ENCODE measurements around the gene FMN2.

The FMN2 gene

DNA sequence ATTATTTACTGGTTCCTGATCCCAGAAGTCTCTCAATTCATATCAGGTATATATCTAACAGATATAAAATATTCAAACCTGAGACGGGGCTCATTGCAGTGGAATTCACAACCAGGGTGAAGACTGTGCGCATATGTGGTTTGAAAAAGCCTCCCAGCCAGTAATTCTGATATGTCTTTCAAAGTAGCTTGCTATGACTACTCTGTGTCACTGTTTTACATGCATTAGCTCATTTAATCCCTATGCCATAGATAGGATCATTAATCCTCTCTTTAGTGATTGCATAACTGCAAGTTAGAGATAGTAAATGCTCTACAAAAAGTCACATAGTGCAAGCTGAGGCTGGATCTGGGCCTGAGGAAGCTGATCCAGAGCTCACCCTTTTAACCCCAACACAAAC is 251.4 kb downstream of the FMN2 start:
- in situ Hi-C loops (cut with MboI; ENCODE audit: low pct_unique_long_range_greater_than_20kb, low sequenced_read_pairs, unreplicated experiment): no loop called here
- DNase-seq (ENCODE audit: low spot score): no peak
- TF ChIP-seq, protein P1, sequence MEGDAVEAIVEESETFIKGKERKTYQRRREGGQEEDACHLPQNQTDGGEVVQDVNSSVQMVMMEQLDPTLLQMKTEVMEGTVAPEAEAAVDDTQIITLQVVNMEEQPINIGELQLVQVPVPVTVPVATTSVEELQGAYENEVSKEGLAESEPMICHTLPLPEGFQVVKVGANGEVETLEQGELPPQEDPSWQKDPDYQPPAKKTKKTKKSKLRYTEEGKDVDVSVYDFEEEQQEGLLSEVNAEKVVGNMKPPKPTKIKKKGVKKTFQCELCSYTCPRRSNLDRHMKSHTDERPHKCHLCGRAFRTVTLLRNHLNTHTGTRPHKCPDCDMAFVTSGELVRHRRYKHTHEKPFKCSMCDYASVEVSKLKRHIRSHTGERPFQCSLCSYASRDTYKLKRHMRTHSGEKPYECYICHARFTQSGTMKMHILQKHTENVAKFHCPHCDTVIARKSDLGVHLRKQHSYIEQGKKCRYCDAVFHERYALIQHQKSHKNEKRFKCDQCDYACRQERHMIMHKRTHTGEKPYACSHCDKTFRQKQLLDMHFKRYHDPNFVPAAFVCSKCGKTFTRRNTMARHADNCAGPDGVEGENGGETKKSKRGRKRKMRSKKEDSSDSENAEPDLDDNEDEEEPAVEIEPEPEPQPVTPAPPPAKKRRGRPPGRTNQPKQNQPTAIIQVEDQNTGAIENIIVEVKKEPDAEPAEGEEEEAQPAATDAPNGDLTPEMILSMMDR (IDR thresholded peaks at IDR 0.05; ENCODE audit: extremely low read depth, insufficient read depth, missing control alignments): no peak

DNA sequence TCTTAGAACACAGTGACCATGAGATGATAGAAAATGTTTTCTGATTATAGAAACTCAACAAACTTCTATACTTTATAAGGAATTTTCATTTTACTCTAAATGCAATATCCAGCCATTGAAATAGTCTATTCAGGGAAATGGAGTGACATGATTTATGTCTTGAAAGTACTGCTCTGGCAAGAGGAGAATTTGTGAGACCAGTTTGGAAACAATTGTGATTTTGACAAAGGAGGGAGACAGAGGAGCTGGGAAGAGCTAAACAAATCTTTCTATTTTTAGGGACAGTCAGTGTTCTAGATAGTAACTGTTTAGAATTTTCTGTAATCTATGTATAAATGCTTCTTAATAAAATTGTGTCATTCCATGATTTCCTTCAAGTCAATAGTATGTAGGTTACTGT is 252.3 kb downstream of the FMN2 start:
- DNase-seq (ENCODE audit: low spot score): no peak
- in situ Hi-C loops (cut with MboI; ENCODE audit: low pct_unique_long_range_greater_than_20kb, low sequenced_read_pairs, unreplicated experiment): no loop called here
- TF ChIP-seq, protein P1 (IDR thresholded peaks at IDR 0.05; ENCODE audit: extremely low read depth, insufficient read depth, missing control alignments): no peak

DNA sequence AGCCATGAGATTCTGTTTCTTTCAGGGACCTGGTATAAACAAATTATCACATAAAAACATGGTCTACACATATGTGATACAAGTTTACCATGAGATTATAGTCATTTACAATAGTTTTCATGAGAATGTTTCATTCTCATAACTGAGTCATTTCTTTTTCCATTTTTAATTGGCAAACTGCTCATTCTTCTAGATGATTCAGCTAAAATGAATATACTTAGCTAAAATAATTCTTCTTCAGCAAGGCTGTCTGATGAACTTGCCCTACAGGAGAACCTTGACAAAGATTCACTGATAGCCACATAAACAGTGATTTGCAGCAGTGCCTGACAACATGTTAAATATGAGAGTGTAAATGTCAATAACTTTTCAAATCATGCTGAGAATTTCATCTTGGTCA is 253.2 kb downstream of the FMN2 start:
- TF ChIP-seq, protein P1 (IDR thresholded peaks at IDR 0.05; ENCODE audit: extremely low read depth, insufficient read depth, missing control alignments): no peak
- in situ Hi-C loops (cut with MboI; ENCODE audit: low pct_unique_long_range_greater_than_20kb, low sequenced_read_pairs, unreplicated experiment): no loop called here
- DNase-seq (ENCODE audit: low spot score): no peak

DNA sequence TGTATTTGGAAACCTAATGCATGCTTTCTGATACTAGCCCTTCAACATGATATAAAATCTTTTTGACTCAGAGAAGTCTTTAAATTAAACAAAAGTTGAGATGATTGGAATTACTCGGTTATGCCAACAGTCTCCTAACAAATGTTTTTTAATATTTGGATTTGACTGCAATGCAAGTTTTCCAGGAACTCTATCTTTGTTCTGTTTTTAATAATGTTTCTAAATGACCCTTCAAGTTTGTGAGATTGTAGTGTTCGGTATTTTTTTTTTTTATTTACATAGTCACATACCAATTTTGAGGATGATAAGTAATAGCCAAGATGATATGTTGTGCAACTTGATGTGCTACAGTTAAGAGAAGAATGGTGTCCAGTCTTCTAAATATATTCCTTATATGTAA is 258.0 kb downstream of the FMN2 start:
- in situ Hi-C loops (cut with MboI; ENCODE audit: low pct_unique_long_range_greater_than_20kb, low sequenced_read_pairs, unreplicated experiment): no loop called here
- no peak for DNase-seq (ENCODE audit: low spot score)
- TF ChIP-seq, protein P1 (IDR thresholded peaks at IDR 0.05; ENCODE audit: extremely low read depth, insufficient read depth, missing control alignments): no peak

DNA sequence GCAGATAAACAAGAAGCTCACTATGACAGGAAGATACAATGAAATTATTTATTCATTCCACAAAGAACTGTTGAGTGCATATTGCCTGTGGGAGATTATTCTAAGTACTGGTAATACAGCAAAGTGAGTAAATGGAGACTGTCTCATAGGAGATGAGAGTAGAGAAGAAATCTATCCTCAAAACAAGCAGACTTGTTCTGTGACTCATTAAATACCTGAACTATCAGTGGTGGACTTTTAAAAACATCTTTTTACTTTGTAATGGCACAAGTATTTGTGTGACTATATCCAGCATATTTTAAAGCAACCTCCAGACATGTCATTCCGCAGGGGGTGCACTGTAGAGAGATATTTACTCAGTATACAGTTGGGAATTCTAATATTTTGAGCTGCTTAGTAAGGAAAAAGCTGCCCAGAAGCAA is 259.2 kb downstream of the FMN2 start:
- TF ChIP-seq, protein P1 (IDR thresholded peaks at IDR 0.05; ENCODE audit: extremely low read depth, insufficient read depth, missing control alignments): no peak
- DNase-seq (ENCODE audit: low spot score): no peak
- in situ Hi-C loops (cut with MboI; ENCODE audit: low pct_unique_long_range_greater_than_20kb, low sequenced_read_pairs, unreplicated experiment): no loop called here

DNA sequence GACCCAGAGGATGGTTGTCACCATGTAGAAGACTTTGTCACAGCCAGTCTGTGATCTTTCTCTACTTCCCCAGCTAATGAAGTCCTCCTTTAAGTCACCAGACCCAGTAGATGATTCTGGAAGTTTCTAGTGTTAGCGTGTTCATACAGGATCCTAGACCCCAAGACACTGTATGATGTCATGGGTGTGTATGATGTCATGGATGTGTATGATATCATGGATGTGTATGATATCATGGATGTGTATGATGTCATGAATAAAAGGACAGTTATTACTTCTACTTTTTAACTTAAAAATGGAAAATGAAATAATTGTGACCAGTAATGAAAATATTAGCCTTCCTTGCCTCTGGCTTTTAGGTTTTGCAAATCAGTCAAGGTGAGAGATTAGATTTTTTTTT is 260.0 kb downstream of the FMN2 start:
- TF ChIP-seq, protein P1 (IDR thresholded peaks at IDR 0.05; ENCODE audit: extremely low read depth, insufficient read depth, missing control alignments): no peak
- no peak for DNase-seq (ENCODE audit: low spot score)
- in situ Hi-C loops (cut with MboI; ENCODE audit: low pct_unique_long_range_greater_than_20kb, low sequenced_read_pairs, unreplicated experiment): no loop called here

DNA sequence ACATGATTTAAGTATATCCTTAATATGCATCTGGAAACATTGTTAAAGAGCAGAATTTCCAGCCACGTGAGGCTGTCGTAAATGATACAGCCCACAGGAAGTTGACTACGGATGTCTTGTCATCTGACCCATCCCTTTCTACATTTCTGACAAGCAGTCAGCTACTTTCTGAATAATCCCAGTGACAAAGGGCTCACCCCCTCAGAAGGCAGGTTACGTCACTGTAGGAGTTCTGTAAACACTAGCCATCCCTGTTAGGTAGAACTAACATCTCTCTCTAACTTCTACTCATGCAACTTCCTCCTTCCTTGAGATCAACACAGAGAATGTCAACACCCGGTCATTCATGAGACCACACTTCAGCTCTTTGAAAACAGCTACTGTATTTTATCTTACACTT is 261.1 kb downstream of the FMN2 start:
- in situ Hi-C loops (cut with MboI; ENCODE audit: low pct_unique_long_range_greater_than_20kb, low sequenced_read_pairs, unreplicated experiment): no loop called here
- TF ChIP-seq, protein P1 (IDR thresholded peaks at IDR 0.05; ENCODE audit: extremely low read depth, insufficient read depth, missing control alignments): no peak

More for the DNA sequence above, 261.1 kb downstream of the FMN2 start:
- DNase-seq (ENCODE audit: low spot score): no peak
